B cell (primary cell): ENCODE data around the gene KLHL6. TPM values are rescaled to one million over a fixed set of nuclear protein-coding genes. Genes with fewer than 3 reads are reported as not detected.
"Not testable (repeated sequence)": the region's sequence is repeated elsewhere in the genome, so short reads cannot be mapped to it uniquely, and the experiment has no call there.

Experiments
- ATAC-seq: fragments of 200-7000 bp; cut with Tn5 transposase; one replicate; pipeline ENCODE4 v1.10.0; 2021; ENCODE audit warnings: low read depth, mild to moderate bottlenecking, moderate number of reproducible peaks, moderate library complexity
- CTCF ChIA-PET: fragments of 350-600 bp; sonication (Branson Sonifier 250); formaldehyde crosslinking; loops from one replicate; lab custom pipeline; 2021; ENCODE audit warnings: antibody characterized with exemption, inconsistent platforms; lab: Charles Lee
- POLR2A ChIA-PET: fragments of 350-600 bp; sonication (Branson Sonifier 250); formaldehyde crosslinking; loops from one replicate; lab custom pipeline; 2021; ENCODE audit warnings: antibody characterized with exemption; lab: Charles Lee
- DNase-seq: peaks from one replicate; pipeline ENCODE4 v3.0.0; 2013
- H2AFZ ChIP-seq: 2 replicates; pipeline ENCODE4 v1.6.1; 2012; ENCODE audit warnings: mild to moderate bottlenecking, low read depth, low read length; ENCODE audit not compliant: insufficient read depth, poor library complexity, severe bottlenecking
- H3K27ac ChIP-seq, 2 donors: 1 replicate in 1 of 2; 2 replicates in 1 of 2; pipeline ENCODE4 v1.5.1; 2012 to 2013; ENCODE audit warnings: low read length in 2 of 2, mild to moderate bottlenecking in 2 of 2, moderate library complexity in 1 of 2
- H3K27me3 ChIP-seq, 4 experiments: fragments of 200-600 bp in 1 of 4; sonication (generic) in 1 of 4; replicated peaks in 1 of 4; 1 replicate in 2 of 4; 2 replicates in 2 of 4; pipeline versions ENCODE4 v1.6.1 to v1.7.0; 2013 to 2016; ENCODE audit warnings: low read length in 3 of 4, mild to moderate bottlenecking in 2 of 4, mixed read lengths in 1 of 4, moderate library complexity in 1 of 4; ENCODE audit not compliant: insufficient read depth in 4 of 4, control insufficient read depth in 3 of 4; ENCODE audit errors: control extremely low read depth in 1 of 4
- H3K36me3 ChIP-seq, 2 experiments: replicated peaks in 1 of 2; 1 replicate in 1 of 2; 2 replicates in 1 of 2; pipeline versions ENCODE4 v1.6.1 to v1.7.1; 2013; ENCODE audit warnings: low read length in 1 of 2; ENCODE audit not compliant: insufficient read depth in 2 of 2, control insufficient read depth in 1 of 2; ENCODE audit errors: control extremely low read depth in 1 of 2, extremely low read depth in 1 of 2
- H3K4me1 ChIP-seq, 2 donors: fragments of 200-600 bp in 1 of 2; sonication (generic) in 1 of 2; 1 replicate in 1 of 2; 2 replicates in 1 of 2; pipeline versions ENCODE4 v1.5.1 to v1.6.1; 2013 to 2017; ENCODE audit warnings: low read length in 2 of 2; ENCODE audit not compliant: control insufficient read depth in 2 of 2, insufficient read depth in 2 of 2
- H3K4me2 ChIP-seq: replicated peaks from 2 replicates; pipeline ENCODE3; 2012; ENCODE audit warnings: mild to moderate bottlenecking, low read depth, low read length; ENCODE audit not compliant: poor library complexity, severe bottlenecking
- H3K4me3 ChIP-seq, 5 experiments: fragments of 200-600 bp in 1 of 5; sonication (generic) in 1 of 5; 1 replicate in 3 of 5; 2 replicates in 2 of 5; pipeline versions ENCODE4 v1.5.1 to v1.7.0; 2011 to 2016; ENCODE audit warnings: low read length in 4 of 5, mild to moderate bottlenecking in 4 of 5, low read depth in 2 of 5, control low read depth in 1 of 5, moderate library complexity in 1 of 5; ENCODE audit not compliant: insufficient read depth in 1 of 5; ENCODE audit errors: control extremely low read depth in 1 of 5, extremely low read depth in 1 of 5
- H3K79me2 ChIP-seq: fragments of 200-600 bp; sonication (generic); one replicate; pipeline ENCODE4 v1.6.0; 2016; ENCODE audit warnings: low read length; ENCODE audit not compliant: control insufficient read depth, insufficient read depth
- H3K9ac ChIP-seq: fragments of 200-600 bp; sonication (generic); 2 replicates; pipeline ENCODE4 v1.6.1; 2017; ENCODE audit warnings: mild to moderate bottlenecking, low read length, moderate library complexity
- H3K9me3 ChIP-seq, 3 donors: one replicate each; pipeline versions ENCODE4 v1.6.1 to v1.7.1; 2013; ENCODE audit warnings: low read length in 2 of 3; ENCODE audit not compliant: control insufficient read depth in 2 of 3, insufficient read depth in 1 of 3; ENCODE audit errors: control extremely low read depth in 1 of 3
- H4K20me1 ChIP-seq: 2 replicates; pipeline ENCODE4 v1.6.0; 2012; ENCODE audit warnings: mild to moderate bottlenecking, low read length; ENCODE audit not compliant: insufficient read depth, control insufficient read depth, poor library complexity, severe bottlenecking
- H3K27ac Mint-ChIP-seq: one replicate; pipeline ENCODE4 v1.8.0; 2021; ENCODE audit warnings: mixed read lengths
- H3K27me3 Mint-ChIP-seq: one replicate; pipeline ENCODE4 v1.8.0; 2021; ENCODE audit warnings: mixed read lengths
- H3K4me1 Mint-ChIP-seq: one replicate; pipeline ENCODE4 v1.8.0; 2021; ENCODE audit warnings: mixed read lengths
- H3K4me3 Mint-ChIP-seq: one replicate; pipeline ENCODE4 v1.8.0; 2021; ENCODE audit warnings: mixed read lengths
- H3K9me3 Mint-ChIP-seq: one replicate; pipeline ENCODE4 v1.8.0; 2022; ENCODE audit warnings: mixed read lengths; ENCODE audit not compliant: insufficient read depth
- CTCF ChIP-seq: fragments of 200-600 bp; IDR thresholded peaks from one replicate; pipeline ENCODE4 v1.8.0; 2022; ENCODE audit warnings: antibody characterized with exemption, mild to moderate bottlenecking
- EZH2 ChIP-seq: IDR thresholded peaks from 2 replicates; pipeline ENCODE4 v1.6.1; 2012; ENCODE audit warnings: borderline replicate concordance, low read depth, mild to moderate bottlenecking, moderate library complexity, low read length; ENCODE audit not compliant: insufficient read depth, poor library complexity, severe bottlenecking
- WGBS: methylation state at CpG from one replicate; pipeline ENCODE4 v1.1.5; 2013; ENCODE audit warnings: missing lambda C conversion rate; ENCODE audit not compliant: insufficient coverage; 5-methylcytosine and 5-hydroxymethylcytosine counted together
- intact Hi-C: fragments of 100-400 bp; cut with micrococcal nuclease; formaldehyde crosslinking; loops from one replicate; pipeline ENCODE4 v1.10.0; 2022
- polyA plus RNA-seq: library from polyadenylated mRNA; depleted of rRNA; stranded (reverse); fragments of >200 nt; gene quantifications from 2 replicates; pipeline ENCODE4 v1.2.3, GENCODE V29; 2012
- total RNA-seq, 2 donors: library from RNA; stranded (reverse); fragments of 120-200 nt in 1 of 2; gene quantifications; 1 replicate in 1 of 2; 2 replicates in 1 of 2; pipeline versions ENCODE4 v1.2.3 to v1.2.4, GENCODE V29; 2013 to 2022

Gene KLHL6
- total and polyA plus RNA-seq, 2 donors (not counting 1 experiment from before 2014, with no cell fraction given) = 29.6 to 69.7 TPM

GRCh38 chr3:183466575-183466974 is 88.9 kb downstream of the KLHL6 start:
- ChIA-PET POLR2A (interaction anchor here (0.7 kb wide), 1 partner anchor 90 kb away, joined by 8 read pairs; no protein-coding TSS in a partner anchor), CTCF (interaction anchor here (0.8 to 1.1 kb wide), 4 partner anchors 94 to 301 kb away, joined by 3 to 4 read pairs (median 3); no protein-coding TSS in a partner anchor)
- H3K4me1 ChIP-seq = peaks cover 0 to 7% of the 10 kb centered on the region in 2 donors
- H4K20me1 ChIP-seq = no peaks in the 10 kb centered on the region
- Mint-ChIP-seq H3K27me3 (peaks cover 7% of the 10 kb centered on the region), H3K4me1 (peaks cover 10% of the 10 kb centered on the region), H3K9me3 (no peaks in the 10 kb centered on the region), H3K4me3 (no peak overlapping the region), H3K27ac (no peak overlapping the region)
- 90% methylated on average over 1 of the region's 3 CpGs for WGBS
- no peaks in the 10 kb centered on the region for H3K36me3 ChIP-seq
- H3K9ac ChIP-seq = no peak overlapping the region
- H3K9me3 ChIP-seq = no peaks in the 10 kb centered on the region
- no peaks in the 10 kb centered on the region for H3K27me3 ChIP-seq
- intact Hi-C loops = no loop called here
- ATAC-seq (no peak), DNase-seq (no peak)
- H2AFZ ChIP-seq = no peak overlapping the region
- no peak overlapping the region for H3K27ac ChIP-seq
- H3K4me3 ChIP-seq = no peak overlapping the region
- TF ChIP-seq EZH2 (no peak), CTCF (no peak)
- H3K79me2 ChIP-seq = no peaks in the 10 kb centered on the region
- no peak overlapping the region for H3K4me2 ChIP-seq

GRCh38 chr3:183465710-183466109 is 89.8 kb downstream of the KLHL6 start:
- CTCF ChIA-PET, H3K36me3 ChIP-seq, POLR2A ChIA-PET: not testable (repeated sequence)

More at GRCh38 chr3:183465710-183466109, 89.8 kb downstream of the KLHL6 start:
- H3K9ac ChIP-seq, H3K4me3 Mint-ChIP-seq, ATAC-seq, H3K27me3 ChIP-seq, H4K20me1 ChIP-seq, H2AFZ ChIP-seq, H3K4me1 ChIP-seq, H3K27me3 Mint-ChIP-seq, H3K79me2 ChIP-seq, DNase-seq, H3K9me3 Mint-ChIP-seq, H3K9me3 ChIP-seq, H3K27ac ChIP-seq, H3K27ac Mint-ChIP-seq, H3K4me3 ChIP-seq, intact Hi-C loops, H3K4me2 ChIP-seq: not testable (repeated sequence)
- peaks cover 15% of the 10 kb centered on the region for H3K4me1 Mint-ChIP-seq
- WGBS = 85% methylated on average over 9 of the region's 13 CpGs
